Measurements from ENCODE around the gene PCDHB14. TPM values are rescaled to one million over a fixed set of nuclear protein-coding genes. Genes with fewer than 3 reads are reported as not detected.
"Not testable (repeated sequence)": the region's sequence is repeated elsewhere in the genome, so short reads cannot be mapped to it uniquely, and the experiment has no call there.

PCDHB14 gene
- total RNA-seq, 1 donor from 2014 or later = 3.3 TPM

- ATAC-seq (ENCODE audit: poor library complexity); intact Hi-C loops (cut with DNase I); DNase-seq: not testable (repeated sequence)
Measured at GRCh38 chr5:141201126-141201525, 22.0 kb upstream of the PCDHB14 start.

- DNase-seq; intact Hi-C loops (cut with DNase I); ATAC-seq (ENCODE audit: poor library complexity): not testable (repeated sequence)
Measured at GRCh38 chr5:141201646-141202045, 21.5 kb upstream of the PCDHB14 start.

- intact Hi-C loops (cut with DNase I) = no loop called here
- DNase-seq = no peak
- ATAC-seq (ENCODE audit: poor library complexity) = no peak
Measured at GRCh38 chr5:141208478-141208877, 14.7 kb upstream of the PCDHB14 start, which contains the start of gene PCDHB12. PCDHB12 (plus strand) TSS chr5:141208719; CDS start chr5:141208908, 189 bp downstream.

- ATAC-seq (ENCODE audit: poor library complexity); intact Hi-C loops (cut with DNase I); DNase-seq: not testable (repeated sequence)
Measured at GRCh38 chr5:141210281-141210680, 12.9 kb upstream of the PCDHB14 start.

GRCh38 chr5:141210849-141211248 is 12.3 kb upstream of the PCDHB14 start:
- DNase-seq; intact Hi-C loops (cut with DNase I); ATAC-seq (ENCODE audit: poor library complexity): not testable (repeated sequence)

GRCh38 chr5:141213656-141214339 is 9.3 kb upstream of the PCDHB14 start, which contains the start of gene PCDHB13:
PCDHB13 (plus strand) TSS chr5:141213919; CDS start chr5:141214124, 205 bp downstream.
- intact Hi-C loops (cut with DNase I) = not testable (repeated sequence)
- ATAC-seq (ENCODE audit: poor library complexity) = peak; percentile 96
- peak; percentile 78 for DNase-seq

GRCh38 chr5:141214583-141214982 is 8.6 kb upstream of the PCDHB14 start:
- peak; percentile 54 for ATAC-seq (ENCODE audit: poor library complexity)
- intact Hi-C loops (cut with DNase I); DNase-seq: not testable (repeated sequence)

- ATAC-seq (ENCODE audit: poor library complexity); intact Hi-C loops (cut with DNase I); DNase-seq: not testable (repeated sequence)
Measured at GRCh38 chr5:141215504-141215903, 7.6 kb upstream of the PCDHB14 start.

GRCh38 chr5:141216035-141216434 is 7.1 kb upstream of the PCDHB14 start:
- intact Hi-C loops (cut with DNase I); ATAC-seq (ENCODE audit: poor library complexity): not testable (repeated sequence)

GRCh38 chr5:141224844-141225243 is 1.7 kb downstream of the PCDHB14 start:
- ATAC-seq (ENCODE audit: poor library complexity); DNase-seq; intact Hi-C loops (cut with DNase I): not testable (repeated sequence)

More at GRCh38 chr5:141216035-141216434, 7.1 kb upstream of the PCDHB14 start:
- not testable (repeated sequence) for DNase-seq

- DNase-seq; intact Hi-C loops (cut with DNase I); ATAC-seq (ENCODE audit: poor library complexity): not testable (repeated sequence)
Measured at GRCh38 chr5:141225421-141225820, 2.3 kb downstream of the PCDHB14 start.

GRCh38 chr5:141234109-141234667 is 11.0 kb downstream of the PCDHB14 start:
- ATAC-seq (ENCODE audit: poor library complexity) (no peak), DNase-seq (no peak)
- intact Hi-C loops (cut with DNase I) = no loop called here

GRCh38 chr5:141235922-141236321 is 12.8 kb downstream of the PCDHB14 start:
- ATAC-seq (ENCODE audit: poor library complexity) = not testable (repeated sequence)

GRCh38 chr5:141236516-141237313 is 13.6 kb downstream of the PCDHB14 start:
- no peak for DNase-seq
- ATAC-seq (ENCODE audit: poor library complexity) = no peak
- intact Hi-C loops (cut with DNase I) = no loop called here

More at GRCh38 chr5:141235922-141236321, 12.8 kb downstream of the PCDHB14 start:
- DNase-seq; intact Hi-C loops (cut with DNase I): not testable (repeated sequence)

- DNase-seq = no peak
- no peak for ATAC-seq (ENCODE audit: poor library complexity)
- intact Hi-C loops (cut with DNase I) = no loop called here
Measured at GRCh38 chr5:141241496-141241895, 18.4 kb downstream of the PCDHB14 start.

- peak; percentile 62 for ATAC-seq (ENCODE audit: poor library complexity)
- intact Hi-C loops (cut with DNase I) = loop anchor here (5.0 kb wide), 1 partner anchor 317 kb away; no protein-coding TSS in a partner anchor
- DNase-seq = no peak
Measured at GRCh38 chr5:141245250-141245717, 22.1 kb downstream of the PCDHB14 start, which contains the start of gene PCDHB15. PCDHB15 (plus strand) TSS chr5:141245395; CDS start chr5:141245579, 184 bp downstream.

- DNase-seq; ATAC-seq (ENCODE audit: poor library complexity): not testable (repeated sequence)
- intact Hi-C loops (cut with DNase I) = loop anchor here (5.0 kb wide), 1 partner anchor 315 kb away; no protein-coding TSS in a partner anchor
Measured at GRCh38 chr5:141246971-141247370, 23.8 kb downstream of the PCDHB14 start.

GRCh38 chr5:141247434-141247833 is 24.3 kb downstream of the PCDHB14 start:
- intact Hi-C loops (cut with DNase I) = loop anchor here (5.0 kb wide), 1 partner anchor 315 kb away; no protein-coding TSS in a partner anchor

More at GRCh38 chr5:141247434-141247833, 24.3 kb downstream of the PCDHB14 start:
- ATAC-seq (ENCODE audit: poor library complexity); DNase-seq: not testable (repeated sequence)
